HepG2 (cell line): ENCODE measurements around the gene TLR5. TPM values are rescaled to one million over a fixed set of nuclear protein-coding genes. Genes with fewer than 3 reads are reported as not detected.

Source experiments
- ATAC-seq: fragments of 200-7000 bp; cut with Tn5 transposase; 3 replicates; pipeline ENCODE4 v1.9.1; 2020; ENCODE audit warnings: mild to moderate bottlenecking, moderate library complexity
- BruUV-seq: library from RNA; stranded (reverse); fragments of 400-500 nt; replicated peaks from 2 replicates; lab custom pipeline; 2021; lab: Mats Ljungman, UMichigan
- CTCF ChIA-PET: fragments of 300-600 bp; formaldehyde crosslinking; extraction: SDS; loops from one replicate; lab custom pipeline; 2021; ENCODE audit warnings: low total read pairs, inconsistent platforms, low intra/inter-chr PET ratio; lab: Yijun Ruan, JAX
- POLR2A ChIA-PET: fragments of 350-600 bp; sonication (Branson Sonifier 250); formaldehyde crosslinking; loops from one replicate; lab custom pipeline; 2020; ENCODE audit warnings: antibody characterized with exemption, inconsistent platforms; lab: Yijun Ruan, JAX
- DNase-seq: peaks from one replicate; pipeline ENCODE4 v3.0.0-alpha.2; 2015; ENCODE audit warnings: low spot score
- FAIRE-seq: peaks from 3 replicates; lab custom pipeline; 2011; peaks lifted over from hg19 to GRCh38; lab: Jason Lieb, UNC
- H2AFZ ChIP-seq: one replicate; pipeline ENCODE4 v1.6.1; 2011; ENCODE audit warnings: low read length, inconsistent platforms
- H3K27ac ChIP-seq: fragments of 300-600 bp; 3 replicates; pipeline ENCODE4 v1.8.0; 2011; ENCODE audit warnings: mixed run types, mild to moderate bottlenecking, mixed read lengths, low read length, inconsistent platforms; ENCODE audit not compliant: insufficient read depth; ENCODE audit errors: extremely low read length
- H3K27me3 ChIP-seq, 2 experiments: fragments of 200-600 bp in 1 of 2; 2 replicates in 1 of 2; 3 replicates in 1 of 2; pipeline versions ENCODE4 v1.6.0 to v1.8.0; 2011; ENCODE audit warnings: low read length in 2 of 2, mild to moderate bottlenecking in 2 of 2, moderate library complexity in 2 of 2, inconsistent platforms in 1 of 2; ENCODE audit not compliant: insufficient read depth in 2 of 2, control insufficient read depth in 1 of 2
- H3K36me3 ChIP-seq, 2 experiments: fragments of 200-600 bp in 1 of 2; replicated peaks in 1 of 2; 2 replicates in 1 of 2; 3 replicates in 1 of 2; pipeline versions ENCODE4 v1.5.1 to v1.8.0; 2011; ENCODE audit warnings: low read length in 2 of 2, inconsistent platforms in 1 of 2; ENCODE audit not compliant: insufficient read depth in 2 of 2, control insufficient read depth in 1 of 2
- H3K4me1 ChIP-seq: 2 replicates; pipeline ENCODE4 v1.5.1; 2012; ENCODE audit warnings: low read length, inconsistent platforms; ENCODE audit not compliant: insufficient read depth
- H3K4me2 ChIP-seq: 2 replicates; pipeline ENCODE4 v1.6.0; 2011; ENCODE audit warnings: low read depth, low read length, inconsistent platforms
- H3K4me3 ChIP-seq, 3 experiments: fragments of 200-600 bp in 1 of 3; sonication (generic), shearing (Covaris generic) in 1 of 3; replicated peaks in 1 of 3; 2 replicates each; pipeline ENCODE4 v1.5.1; 2011 to 2016; ENCODE audit warnings: low read length in 3 of 3, inconsistent platforms in 2 of 3, low read depth in 2 of 3, mild to moderate bottlenecking in 2 of 3, control low read depth in 1 of 3, mixed read lengths in 1 of 3; ENCODE audit not compliant: insufficient read depth in 1 of 3
- H3K79me2 ChIP-seq: one replicate; pipeline ENCODE4 v1.6.1; 2011; ENCODE audit warnings: low read length, inconsistent platforms; ENCODE audit not compliant: insufficient read depth
- H3K9ac ChIP-seq: 2 replicates; pipeline ENCODE4 v1.6.0; 2011; ENCODE audit warnings: mild to moderate bottlenecking, low read depth, low read length, inconsistent platforms; ENCODE audit not compliant: insufficient read depth
- H3K9me3 ChIP-seq: 2 replicates; pipeline ENCODE4 v1.5.1; 2012; ENCODE audit warnings: mild to moderate bottlenecking, low read length
- H4K20me1 ChIP-seq: 2 replicates; pipeline ENCODE4 v1.6.0; 2011; ENCODE audit warnings: inconsistent platforms, mild to moderate bottlenecking, low read length, moderate library complexity; ENCODE audit not compliant: insufficient read depth
- ATF7-NPFF ChIP-seq: sonication (generic); formaldehyde crosslinking; IDR thresholded peaks from 2 replicates; pipeline ENCODE4 v1.8.1; 2023; ENCODE audit warnings: mild to moderate bottlenecking, low read depth, missing genetic modification reagents, moderate library complexity
- FLYWCH1 ChIP-seq: sonication (generic); formaldehyde crosslinking; IDR thresholded peaks from 2 replicates; pipeline ENCODE4 v1.8.1; 2023; ENCODE audit warnings: mild to moderate bottlenecking, missing genetic modification reagents
- FOXO1 ChIP-seq: sonication (generic); formaldehyde crosslinking; IDR thresholded peaks from 2 replicates; pipeline ENCODE4 v1.4.0; 2020; ENCODE audit warnings: missing genetic modification reagents
- POLR2A ChIP-seq, 2 experiments: IDR thresholded peaks; 2 replicates each; pipeline ENCODE4 v1.6.1; 2011; ENCODE audit warnings: low read depth in 2 of 2, low read length in 2 of 2, mild to moderate bottlenecking in 1 of 2, moderate library complexity in 1 of 2; ENCODE audit not compliant: insufficient read depth in 1 of 2
- REPIN1 ChIP-seq: sonication (generic); formaldehyde crosslinking; IDR thresholded peaks from 2 replicates; pipeline ENCODE4 v1.8.0; 2022; ENCODE audit warnings: missing genetic modification reagents, low read depth, mild to moderate bottlenecking, borderline replicate concordance
- RFXAP ChIP-seq: sonication (generic); formaldehyde crosslinking; IDR thresholded peaks from 2 replicates; pipeline ENCODE4 v1.4.0; 2020; ENCODE audit warnings: missing genetic modification reagents, borderline replicate concordance
- TBX3 ChIP-seq: fragments of 450-650 bp; IDR thresholded peaks from 2 replicates; pipeline ENCODE4 v1.6.1; 2017; ENCODE audit warnings: antibody characterized with exemption, mild to moderate bottlenecking, inconsistent platforms, borderline replicate concordance
- YEATS4 ChIP-seq: sonication (generic); formaldehyde crosslinking; IDR thresholded peaks from 2 replicates; pipeline ENCODE4 v1.4.0; 2020; ENCODE audit warnings: missing genetic modification reagents, borderline replicate concordance
- ZBTB7A ChIP-seq: sonication (generic); formaldehyde crosslinking; IDR thresholded peaks from 2 replicates; pipeline ENCODE4 v1.8.0; 2022; ENCODE audit warnings: mild to moderate bottlenecking, missing genetic modification reagents
- ZNF3 ChIP-seq: IDR thresholded peaks from 2 replicates; pipeline ENCODE4 v1.7.0; 2017; ENCODE audit warnings: inconsistent platforms
- ZNF362 ChIP-seq: sonication (generic); formaldehyde crosslinking; IDR thresholded peaks from 2 replicates; pipeline ENCODE4 v1.4.0; 2020; ENCODE audit warnings: missing genetic modification reagents, mild to moderate bottlenecking, borderline replicate concordance
- ZNF713 ChIP-seq: sonication (generic); formaldehyde crosslinking; IDR thresholded peaks from 2 replicates; pipeline ENCODE4 v1.4.0; 2020; ENCODE audit warnings: mild to moderate bottlenecking, missing genetic modification reagents
- WGBS: methylation state at CpG from one replicate; pipeline ENCODE4 v1.1.6; 2017; ENCODE audit warnings: low lambda C conversion rate; 5-methylcytosine and 5-hydroxymethylcytosine counted together
- in situ Hi-C: cut with HindIII; loops from 2 replicates; pipeline ENCODE4 v1.10.0; 2017; ENCODE audit warnings: low pct_unique_long_range_greater_than_20kb; ENCODE audit not compliant: extremely low pct_ligation_motif_present
- intact Hi-C: fragments of 100-400 bp; cut with micrococcal nuclease; formaldehyde crosslinking; loops from one replicate; pipeline ENCODE4 v1.10.0; 2022; ENCODE audit not compliant: unreplicated experiment
- polyA plus RNA-seq, 8 experiments: library from polyadenylated mRNA; depleted of rRNA in 3 of 8; stranded (reverse) in 7 of 8; unstranded in 1 of 8; fragments of >200 nt; fragmentation: Illumina TruSeq in 4 of 8; extraction: Trizol in 4 of 8; gene quantifications; 2 replicates each; pipeline versions ENCODE4 v1.2.1 to v1.2.3, GENCODE V29; 2011 to 2016; ENCODE audit warnings: low read depth in 4 of 8, missing spikeins in 1 of 8, mixed read lengths in 1 of 8; ENCODE audit not compliant: insufficient read depth in 1 of 8
- total RNA-seq, 5 experiments: library from RNA; depleted of rRNA; stranded (reverse); fragments of >200 nt; fragmentation: Illumina TruSeq; extraction: Trizol; gene quantifications; 2 replicates each; pipeline ENCODE4 v1.2.3, GENCODE V29; 2016; ENCODE audit warnings: low read depth in 1 of 5
- TF ChIP-seq, protein P1 (sequence below): sonication (generic); formaldehyde crosslinking; IDR thresholded peaks from 2 replicates; pipeline ENCODE4 v1.5.0; 2020; ENCODE audit warnings: missing genetic modification reagents, mild to moderate bottlenecking, borderline replicate concordance
- TF ChIP-seq, protein P2 (sequence below): sonication (generic); formaldehyde crosslinking; IDR thresholded peaks from 2 replicates; pipeline ENCODE4 v1.5.0; 2020; ENCODE audit warnings: missing genetic modification reagents, mild to moderate bottlenecking, borderline replicate concordance

Gene TLR5
- total and polyA plus RNA-seq, 2 of the 13 experiments (the other 11 are each of a cell fraction or from before 2014, with no cell fraction given) = not detected

GRCh38 chr1:223116950-223117349, 26.1 kb downstream of the TLR5 start:
- FAIRE-seq (no peak), ATAC-seq (no peak), DNase-seq (no peak)
- Histone ChIP-seq H2AFZ (no peak overlapping the region), H3K4me2 (no peak overlapping the region), H3K36me3 (no peaks in the 10 kb centered on the region), H3K4me3 (no peak overlapping the region), H4K20me1 (no peaks in the 10 kb centered on the region), H3K9ac (no peak overlapping the region), H3K79me2 (no peaks in the 10 kb centered on the region), H3K9me3 (no peaks in the 10 kb centered on the region), H3K27me3 (peaks cover 3 to 6% of the 10 kb centered on the region in 2 experiments; a peak in 2 of 5 replicates), H3K4me1 (no peaks in the 10 kb centered on the region), H3K27ac (no peak overlapping the region)
- BruUV-seq = no TSS peak
- WGBS = 70% methylated on average over 8 of the region's 29 CpGs
- in situ Hi-C loops = no loop called here
- intact Hi-C loops = no loop called here
- TF ChIP-seq ZNF713 (CRISPR knock-in tag) = no peak
- TF ChIP-seq RFXAP (CRISPR knock-in tag) = no peak
- TF ChIP-seq, protein P1, sequence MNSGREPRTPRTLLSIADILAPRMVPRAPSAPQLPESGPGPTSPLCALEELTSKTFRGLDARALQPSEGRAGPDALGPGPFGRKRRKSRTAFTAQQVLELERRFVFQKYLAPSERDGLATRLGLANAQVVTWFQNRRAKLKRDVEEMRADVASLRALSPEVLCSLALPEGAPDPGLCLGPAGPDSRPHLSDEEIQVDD = no peak
- TF ChIP-seq ZNF362 (CRISPR knock-in tag) = no peak
- no peak for TF ChIP-seq POLR2A (IDR thresholded peaks at IDR 0.05; ENCODE audit: insufficient read depth in 1 of 2, low read depth in 2 of 2, low read length in 2 of 2)
- TF ChIP-seq FOXO1 (CRISPR knock-in tag) = no peak
- no peak for TF ChIP-seq ATF7-NPFF (CRISPR knock-in tag)
- no peak for TF ChIP-seq REPIN1 (CRISPR knock-in tag)
- TF ChIP-seq YEATS4 (CRISPR knock-in tag) = no peak
- TF ChIP-seq ZBTB7A (CRISPR knock-in tag) = no peak
- TF ChIP-seq, protein P2, sequence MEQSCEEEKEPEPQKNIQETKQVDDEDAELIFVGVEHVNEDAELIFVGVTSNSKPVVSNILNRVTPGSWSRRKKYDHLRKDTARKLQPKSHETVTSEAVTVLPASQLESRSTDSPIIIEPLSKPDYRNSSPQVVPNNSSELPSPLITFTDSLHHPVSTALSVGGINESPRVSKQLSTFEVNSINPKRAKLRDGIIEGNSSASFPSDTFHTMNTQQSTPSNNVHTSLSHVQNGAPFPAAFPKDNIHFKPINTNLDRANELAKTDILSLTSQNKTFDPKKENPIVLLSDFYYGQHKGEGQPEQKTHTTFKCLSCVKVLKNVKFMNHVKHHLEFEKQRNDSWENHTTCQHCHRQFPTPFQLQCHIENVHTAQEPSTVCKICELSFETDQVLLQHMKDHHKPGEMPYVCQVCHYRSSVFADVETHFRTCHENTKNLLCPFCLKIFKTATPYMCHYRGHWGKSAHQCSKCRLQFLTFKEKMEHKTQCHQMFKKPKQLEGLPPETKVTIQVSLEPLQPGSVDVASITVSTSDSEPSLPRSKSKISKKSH (CRISPR knock-in tag) = no peak
- no peak for TF ChIP-seq FLYWCH1 (CRISPR knock-in tag)
- TF ChIP-seq ZNF3 (CRISPR knock-in tag) = no peak
- TF ChIP-seq TBX3 = no peak
- ChIA-PET CTCF (no interaction called here), POLR2A (no interaction called here)
